ENCODE measurements around the gene NLRP4. TPM values are rescaled to one million over a fixed set of nuclear protein-coding genes. Genes with fewer than 3 reads are reported as not detected.

NLRP4 gene
- total RNA-seq, 4 donors from 2014 or later, result not detected

GRCh38 chr19:55857149-55857548 is 20.8 kb downstream of the NLRP4 start:
- Histone ChIP-seq H3K4me1 (no peaks in the 10 kb centered on the region), H3K27ac (no peak overlapping the region), H3K9me3 (peaks cover 0 to 35% (median 0%) of the 10 kb centered on the region in 4 donors), H3K36me3 (no peaks in the 10 kb centered on the region), H3K27me3 (no peaks in the 10 kb centered on the region), H3K4me3 (no peak overlapping the region)
- no peak for DNase-seq (ENCODE audit: low spot score in 2 of 2)
- WGBS, 2 donors, result 57 to 71% methylated on average over 4 of the region's 4 CpGs
- TF ChIP-seq EP300 (IDR thresholded peaks at IDR 0.05) (no peak), POLR2A (IDR thresholded peaks at IDR 0.05) (no peak), CTCF (IDR thresholded peaks at IDR 0.05) (no peak)

- 88 to 90% methylated on average over 23 of the region's 23 CpGs for WGBS, 2 donors
- TF ChIP-seq CTCF (IDR thresholded peaks at IDR 0.05), result no peak
- TF ChIP-seq EP300 (IDR thresholded peaks at IDR 0.05), result no peak
- TF ChIP-seq POLR2A (IDR thresholded peaks at IDR 0.05), result no peak
- H3K9me3 ChIP-seq, result peaks cover 0 to 35% (median 0%) of the 10 kb centered on the region in 4 donors
- no peaks in the 10 kb centered on the region for H3K4me1 ChIP-seq
- no peak overlapping the region for H3K4me3 ChIP-seq
- DNase-seq (ENCODE audit: low spot score in 2 of 2), result no peak
- no peak overlapping the region for H3K27ac ChIP-seq
- no peaks in the 10 kb centered on the region for H3K36me3 ChIP-seq
- no peaks in the 10 kb centered on the region for H3K27me3 ChIP-seq
Measured at GRCh38 chr19:55857974-55858373, 21.6 kb downstream of the NLRP4 start.

DNA sequence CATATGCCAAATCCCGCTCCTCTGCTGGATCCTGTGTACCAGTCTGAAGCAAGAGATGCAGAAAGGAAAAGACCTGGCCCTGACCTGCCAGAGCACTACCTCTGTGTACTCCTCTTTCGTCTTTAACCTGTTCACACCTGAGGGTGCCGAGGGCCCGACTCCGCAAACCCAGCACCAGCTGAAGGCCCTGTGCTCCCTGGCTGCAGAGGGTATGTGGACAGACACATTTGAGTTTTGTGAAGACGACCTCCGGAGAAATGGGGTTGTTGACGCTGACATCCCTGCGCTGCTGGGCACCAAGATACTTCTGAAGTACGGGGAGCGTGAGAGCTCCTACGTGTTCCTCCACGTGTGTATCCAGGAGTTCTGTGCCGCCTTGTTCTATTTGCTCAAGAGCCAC is 22.1 kb downstream of the NLRP4 start:
- Histone ChIP-seq H3K9me3 (peaks cover 0 to 38% (median 0%) of the 10 kb centered on the region in 4 donors), H3K27ac (no peak overlapping the region), H3K27me3 (no peaks in the 10 kb centered on the region), H3K36me3 (no peaks in the 10 kb centered on the region), H3K4me1 (no peaks in the 10 kb centered on the region), H3K4me3 (no peak overlapping the region)
- TF ChIP-seq EP300 (IDR thresholded peaks at IDR 0.05), result no peak
- TF ChIP-seq CTCF (IDR thresholded peaks at IDR 0.05), result no peak
- TF ChIP-seq POLR2A (IDR thresholded peaks at IDR 0.05), result no peak
- DNase-seq (ENCODE audit: low spot score in 2 of 2), result no peak
- WGBS, 2 donors, result 87 to 90% methylated on average over 13 to 14 of the region's 14 CpGs

DNA sequence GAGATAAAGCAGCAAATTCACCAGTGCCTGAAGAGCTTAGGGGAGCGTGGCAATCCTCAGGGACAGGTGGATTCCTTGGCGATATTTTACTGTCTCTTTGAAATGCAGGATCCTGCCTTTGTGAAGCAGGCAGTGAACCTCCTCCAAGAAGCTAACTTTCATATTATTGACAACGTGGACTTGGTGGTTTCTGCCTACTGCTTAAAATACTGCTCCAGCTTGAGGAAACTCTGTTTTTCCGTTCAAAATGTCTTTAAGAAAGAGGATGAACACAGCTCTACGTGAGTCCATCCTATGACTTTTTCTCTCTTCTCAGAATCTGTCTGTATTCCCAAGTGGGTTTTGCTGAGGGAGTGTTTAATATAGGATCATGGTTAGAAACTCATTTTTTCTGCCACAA is 22.6 kb downstream of the NLRP4 start:
- no peak overlapping the region for H3K27ac ChIP-seq
- no peaks in the 10 kb centered on the region for H3K36me3 ChIP-seq
- peaks cover 0 to 37% (median 0%) of the 10 kb centered on the region in 4 donors for H3K9me3 ChIP-seq
- no peak for DNase-seq (ENCODE audit: low spot score in 2 of 2)
- WGBS, 2 donors, result 64% methylated on average over 5 of the region's 5 CpGs
- TF ChIP-seq POLR2A (IDR thresholded peaks at IDR 0.05) (no peak), EP300 (IDR thresholded peaks at IDR 0.05) (no peak), CTCF (IDR thresholded peaks at IDR 0.05) (no peak)
- no peaks in the 10 kb centered on the region for H3K4me1 ChIP-seq
- H3K27me3 ChIP-seq, result no peaks in the 10 kb centered on the region
- no peak overlapping the region for H3K4me3 ChIP-seq

DNA sequence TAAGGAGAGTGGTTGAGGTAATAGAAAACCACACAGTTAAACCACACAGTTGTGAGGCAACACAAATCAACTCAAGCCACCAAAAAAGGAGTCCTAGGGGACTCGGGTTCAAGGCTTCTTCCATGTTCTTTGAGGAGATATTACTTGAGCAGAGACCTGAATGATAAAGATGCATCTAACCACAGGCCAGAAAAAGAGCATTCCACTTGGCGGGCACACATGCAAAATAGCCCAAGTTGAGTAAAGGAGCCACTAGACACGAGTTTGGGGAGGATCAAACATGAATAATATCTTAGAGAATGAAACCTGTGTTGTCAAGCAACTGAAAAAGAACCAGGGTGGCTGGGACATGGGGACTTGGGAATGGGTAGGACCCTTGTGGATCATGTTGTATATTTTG is 30.2 kb downstream of the NLRP4 start:
- Histone ChIP-seq H3K36me3 (no peaks in the 10 kb centered on the region), H3K9me3 (peaks cover 0 to 32% (median 0%) of the 10 kb centered on the region in 4 donors), H3K27me3 (no peaks in the 10 kb centered on the region), H3K4me1 (no peaks in the 10 kb centered on the region), H3K27ac (no peak overlapping the region), H3K4me3 (no peak overlapping the region)
- TF ChIP-seq EP300 (IDR thresholded peaks at IDR 0.05) (no peak), POLR2A (IDR thresholded peaks at IDR 0.05) (no peak), CTCF (IDR thresholded peaks at IDR 0.05) (no peak)
- WGBS, 2 donors, result 54 to 56% methylated on average over 3 of the region's 3 CpGs
- DNase-seq (ENCODE audit: low spot score in 2 of 2), result no peak

Data from tibial nerve (tissue), 4 donors.